OCI-LY7 (cell line): ENCODE measurements around the gene PRIMA1.

ENCODE experiments used
- CTCF ChIP-seq: fragments of 200-600 bp; sonication (generic); conservative IDR thresholded peaks from 2 replicates; pipeline ENCODE4 v1.5.1; 2014; ENCODE audit warnings: mild to moderate bottlenecking, antibody characterized with exemption, low read length, moderate library complexity, mixed read lengths
- EZH2phosphoT487 ChIP-seq: fragments of 200-600 bp; sonication (generic); IDR thresholded peaks from 2 replicates; pipeline ENCODE4 v1.6.1; 2018; ENCODE audit warnings: low read depth, borderline replicate concordance, mild to moderate bottlenecking, mixed run types, antibody characterized with exemption, low read length, moderate library complexity, mixed read lengths

- TF ChIP-seq CTCF, result no peak
- no peak for TF ChIP-seq EZH2phosphoT487
Observed at GRCh38 chr14:93732524-93732923, 55.8 kb downstream of the PRIMA1 start.
